Duodenal mucosa (tissue), 2 donors: ENCODE measurements around the gene RPL7L1.

Experiments
- H3K27ac ChIP-seq: one replicate; pipeline ENCODE4 v1.7.0; 2013; ENCODE audit warnings: low read depth, low read length
- H3K27me3 ChIP-seq, 2 donors: one replicate each; pipeline ENCODE4 v1.7.0; 2013; ENCODE audit warnings: low read length in 2 of 2, control low read depth in 1 of 2; ENCODE audit not compliant: insufficient read depth in 2 of 2, control insufficient read depth in 1 of 2
- H3K36me3 ChIP-seq, 2 donors: one replicate each; pipeline ENCODE4 v1.7.0; 2013; ENCODE audit warnings: low read length in 2 of 2, control low read depth in 1 of 2; ENCODE audit not compliant: insufficient read depth in 2 of 2, control insufficient read depth in 1 of 2
- H3K4me1 ChIP-seq, 2 donors: one replicate each; pipeline ENCODE4 v1.7.0; 2013; ENCODE audit warnings: low read length in 2 of 2, control low read depth in 1 of 2; ENCODE audit not compliant: insufficient read depth in 2 of 2, control insufficient read depth in 1 of 2
- H3K4me3 ChIP-seq, 2 donors: one replicate each; pipeline ENCODE4 v1.7.0; 2013; ENCODE audit warnings: low read length in 2 of 2, low read depth in 1 of 2
- H3K9ac ChIP-seq, 2 donors: one replicate each; pipeline ENCODE4 v1.7.0; 2013; ENCODE audit warnings: low read length in 2 of 2, low read depth in 1 of 2
- H3K9me3 ChIP-seq, 2 donors: one replicate each; pipeline ENCODE4 v1.7.0; 2013; ENCODE audit warnings: low read length in 2 of 2, control low read depth in 1 of 2; ENCODE audit not compliant: control insufficient read depth in 1 of 2

The RPL7L1 gene

GRCh38 chr6:42879372-42880239 is at the start of gene RPL7L1:
RPL7L1 (plus strand) TSS chr6:42879616; CDS start chr6:42879911, 295 bp downstream.
- Histone ChIP-seq H3K27ac (peak within 1 kb of the TSS; percentile 83), H3K4me3 (peak within 1 kb of the TSS; percentile 87 to 92), H3K4me1 (peaks cover 0 to 4% of the 10 kb centered on the region in 2 donors), H3K9me3 (no peaks in the 10 kb centered on the region), H3K27me3 (no peaks in the 10 kb centered on the region), H3K36me3 (peaks cover 18 to 22% of the 10 kb centered on the region in 2 donors), H3K9ac (peak within 1 kb of the TSS; percentile 73 to 94)

GRCh38 chr6:42831237-42831636 is 48.2 kb upstream of the RPL7L1 start:
- Histone ChIP-seq H3K4me3 (no peak overlapping the region), H3K9me3 (no peaks in the 10 kb centered on the region), H3K36me3 (peaks cover 26 to 51% of the 10 kb centered on the region in 2 donors), H3K27ac (no peak overlapping the region), H3K9ac (no peak overlapping the region), H3K27me3 (no peaks in the 10 kb centered on the region), H3K4me1 (no peaks in the 10 kb centered on the region)

GRCh38 chr6:42834056-42834455 is 45.4 kb upstream of the RPL7L1 start:
- H3K36me3 ChIP-seq: peaks cover 21 to 29% of the 10 kb centered on the region in 2 donors

GRCh38 chr6:42841844-42842584 is 37.4 kb upstream of the RPL7L1 start:
- peaks cover 0 to 5% of the 10 kb centered on the region in 2 donors for H3K4me1 ChIP-seq
- no peak overlapping the region for H3K4me3 ChIP-seq
- H3K27ac ChIP-seq: no peak overlapping the region
- no peak overlapping the region for H3K9ac ChIP-seq
- no peaks in the 10 kb centered on the region for H3K9me3 ChIP-seq
- no peaks in the 10 kb centered on the region for H3K27me3 ChIP-seq
- peaks cover 3 to 7% of the 10 kb centered on the region in 2 donors for H3K36me3 ChIP-seq

More at GRCh38 chr6:42834056-42834455, 45.4 kb upstream of the RPL7L1 start:
- Histone ChIP-seq H3K9ac (no peak overlapping the region), H3K9me3 (no peaks in the 10 kb centered on the region), H3K4me3 (no peak overlapping the region), H3K27ac (no peak overlapping the region), H3K27me3 (no peaks in the 10 kb centered on the region), H3K4me1 (no peaks in the 10 kb centered on the region)

- Histone ChIP-seq H3K9me3 (no peaks in the 10 kb centered on the region), H3K27ac (no peak overlapping the region), H3K9ac (no peak overlapping the region), H3K4me3 (no peak overlapping the region), H3K36me3 (peaks cover 0 to 7% of the 10 kb centered on the region in 2 donors), H3K27me3 (no peaks in the 10 kb centered on the region), H3K4me1 (peaks cover 0 to 5% of the 10 kb centered on the region in 2 donors)
Observed at GRCh38 chr6:42845327-42845694, 34.1 kb upstream of the RPL7L1 start.

- no peak overlapping the region for H3K27ac ChIP-seq
- H3K27me3 ChIP-seq: no peaks in the 10 kb centered on the region
- no peak overlapping the region for H3K4me3 ChIP-seq
- H3K9ac ChIP-seq: no peak overlapping the region
- H3K9me3 ChIP-seq: no peaks in the 10 kb centered on the region
- H3K4me1 ChIP-seq: peaks cover 0 to 5% of the 10 kb centered on the region in 2 donors
- peaks cover 0 to 7% of the 10 kb centered on the region in 2 donors for H3K36me3 ChIP-seq
Observed at GRCh38 chr6:42846505-42846904, 32.9 kb upstream of the RPL7L1 start.

- H3K9ac ChIP-seq: no peak overlapping the region
- H3K27ac ChIP-seq: no peak overlapping the region
- peaks cover 0 to 5% of the 10 kb centered on the region in 2 donors for H3K4me1 ChIP-seq
- peaks cover 13 to 17% of the 10 kb centered on the region in 2 donors for H3K36me3 ChIP-seq
- no peaks in the 10 kb centered on the region for H3K27me3 ChIP-seq
- H3K9me3 ChIP-seq: no peaks in the 10 kb centered on the region
- no peak overlapping the region for H3K4me3 ChIP-seq
Observed at GRCh38 chr6:42848700-42849099, 30.7 kb upstream of the RPL7L1 start.

- no peaks in the 10 kb centered on the region for H3K4me1 ChIP-seq
- H3K27me3 ChIP-seq: no peaks in the 10 kb centered on the region
- H3K9me3 ChIP-seq: no peaks in the 10 kb centered on the region
- peaks cover 21 to 35% of the 10 kb centered on the region in 2 donors for H3K36me3 ChIP-seq
- no peak overlapping the region for H3K27ac ChIP-seq
- H3K4me3 ChIP-seq: no peak overlapping the region
- no peak overlapping the region for H3K9ac ChIP-seq
Observed at GRCh38 chr6:42851599-42851998, 27.8 kb upstream of the RPL7L1 start.

GRCh38 chr6:42860036-42860435 is 19.4 kb upstream of the RPL7L1 start:
- H3K9ac ChIP-seq: no peak overlapping the region
- no peaks in the 10 kb centered on the region for H3K9me3 ChIP-seq
- no peak overlapping the region for H3K4me3 ChIP-seq
- peaks cover 27 to 71% of the 10 kb centered on the region in 2 donors for H3K36me3 ChIP-seq
- no peaks in the 10 kb centered on the region for H3K4me1 ChIP-seq
- no peak overlapping the region for H3K27ac ChIP-seq
- no peaks in the 10 kb centered on the region for H3K27me3 ChIP-seq

- no peak overlapping the region for H3K27ac ChIP-seq
- no peak overlapping the region for H3K9ac ChIP-seq
- H3K4me3 ChIP-seq: no peak overlapping the region
- H3K36me3 ChIP-seq: peaks cover 27 to 71% of the 10 kb centered on the region in 2 donors
- H3K27me3 ChIP-seq: no peaks in the 10 kb centered on the region
- no peaks in the 10 kb centered on the region for H3K9me3 ChIP-seq
- H3K4me1 ChIP-seq: no peaks in the 10 kb centered on the region
Observed at GRCh38 chr6:42860481-42860880, 18.9 kb upstream of the RPL7L1 start.
